ENCODE data around the gene CGN. TPM values are rescaled to one million over a fixed set of nuclear protein-coding genes. Genes with fewer than 3 reads are reported as not detected.
"Not testable (repeated sequence)": the region's sequence is repeated elsewhere in the genome, so short reads cannot be mapped to it uniquely, and the experiment has no call there.

Gene CGN
- total RNA-seq, 2 donors from 2014 or later = 0.60 to 0.75 TPM

DNA sequence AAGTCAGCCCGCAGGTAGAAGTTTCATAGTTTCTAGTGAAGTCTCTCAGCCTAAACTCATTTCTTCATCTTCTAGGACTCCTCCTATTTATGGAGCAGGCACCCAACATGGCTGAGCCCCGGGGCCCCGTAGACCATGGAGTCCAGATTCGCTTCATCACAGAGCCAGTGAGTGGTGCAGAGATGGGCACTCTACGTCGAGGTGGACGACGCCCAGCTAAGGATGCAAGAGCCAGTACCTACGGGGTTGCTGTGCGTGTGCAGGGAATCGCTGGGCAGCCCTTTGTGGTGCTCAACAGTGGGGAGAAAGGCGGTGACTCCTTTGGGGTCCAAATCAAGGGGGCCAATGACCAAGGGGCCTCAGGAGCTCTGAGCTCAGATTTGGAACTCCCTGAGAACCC is 7.2 kb downstream of the CGN start:
- Mint-ChIP-seq H3K4me1 (peaks cover 6% of the 10 kb centered on the region), H3K27me3 (no peaks in the 10 kb centered on the region), H3K4me3 (no peak overlapping the region), H3K36me3 (ENCODE audit: low read depth) (no peaks in the 10 kb centered on the region), H3K27ac (no peak overlapping the region)
- ATAC-seq (no peak), DNase-seq (no peak)
- no peaks in the 10 kb centered on the region for H3K9me3 ChIP-seq (ENCODE audit: control insufficient read depth, low read length, poor library complexity, severe bottlenecking)

DNA sequence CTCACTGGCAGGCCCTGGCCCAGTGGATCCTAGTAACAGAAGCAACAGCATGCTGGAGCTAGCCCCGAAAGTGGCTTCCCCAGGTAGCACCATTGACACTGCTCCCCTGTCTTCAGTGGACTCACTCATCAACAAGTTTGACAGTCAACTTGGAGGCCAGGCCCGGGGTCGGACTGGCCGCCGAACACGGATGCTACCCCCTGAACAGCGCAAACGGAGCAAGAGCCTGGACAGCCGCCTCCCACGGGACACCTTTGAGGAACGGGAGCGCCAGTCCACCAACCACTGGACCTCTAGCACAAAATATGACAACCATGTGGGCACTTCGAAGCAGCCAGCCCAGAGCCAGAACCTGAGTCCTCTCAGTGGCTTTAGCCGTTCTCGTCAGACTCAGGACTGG is 7.7 kb downstream of the CGN start:
- Mint-ChIP-seq H3K4me3 (no peak overlapping the region), H3K27me3 (no peaks in the 10 kb centered on the region), H3K27ac (no peak overlapping the region), H3K4me1 (peaks cover 2% of the 10 kb centered on the region), H3K36me3 (ENCODE audit: low read depth) (peaks cover 2% of the 10 kb centered on the region)
- ATAC-seq (no peak), DNase-seq (no peak)
- H3K9me3 ChIP-seq (ENCODE audit: control insufficient read depth, low read length, poor library complexity, severe bottlenecking) = no peaks in the 10 kb centered on the region

DNA sequence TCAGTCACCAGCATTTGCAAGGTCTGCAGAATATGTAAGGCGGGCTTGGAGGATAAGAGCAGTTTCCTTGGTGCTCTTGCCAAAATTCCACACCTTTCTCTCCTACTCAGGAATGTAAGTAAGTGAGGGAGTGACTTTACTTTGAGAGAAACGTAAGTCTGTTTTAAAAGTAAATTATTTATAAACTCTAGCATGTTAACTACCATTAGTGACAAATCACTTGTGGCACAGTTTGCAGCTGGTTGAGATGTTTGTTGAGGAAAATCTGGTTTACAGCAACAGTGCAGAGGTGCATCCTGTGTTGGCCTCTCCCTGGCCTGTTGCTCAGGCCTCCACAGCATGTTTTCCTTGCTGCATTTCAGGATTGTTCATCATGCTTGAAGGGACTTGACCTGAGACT is 8.5 kb downstream of the CGN start:
- Mint-ChIP-seq H3K4me3 (no peak overlapping the region), H3K36me3 (ENCODE audit: low read depth) (peaks cover 2% of the 10 kb centered on the region), H3K27me3 (no peaks in the 10 kb centered on the region), H3K27ac (peak overlapping the region; percentile 71), H3K4me1 (no peaks in the 10 kb centered on the region)
- no peak for ATAC-seq
- H3K9me3 ChIP-seq (ENCODE audit: control insufficient read depth, low read length, poor library complexity, severe bottlenecking) = no peaks in the 10 kb centered on the region
- DNase-seq = no peak

DNA sequence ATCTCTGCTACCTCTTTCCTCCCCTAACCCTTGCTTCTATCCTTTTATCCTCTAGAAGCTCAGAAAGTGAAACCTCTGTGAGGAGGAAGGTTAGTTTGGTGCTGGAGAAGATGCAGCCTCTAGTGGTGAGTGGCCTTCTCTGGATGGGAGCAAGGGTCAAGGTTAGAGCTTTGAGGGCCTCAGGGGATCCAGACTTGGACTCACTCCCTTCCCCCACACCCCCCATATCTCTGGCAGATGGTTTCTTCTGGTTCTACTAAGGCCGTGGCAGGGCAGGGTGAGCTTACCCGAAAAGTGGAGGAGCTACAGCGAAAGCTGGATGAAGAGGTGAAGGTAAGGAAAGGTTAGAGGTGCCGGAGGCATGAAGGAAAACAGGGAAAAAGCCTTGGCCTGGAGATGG is 9.2 kb downstream of the CGN start:
- peak overlapping the region; percentile 71 for H3K27ac Mint-ChIP-seq
- ATAC-seq = no peak

DNA sequence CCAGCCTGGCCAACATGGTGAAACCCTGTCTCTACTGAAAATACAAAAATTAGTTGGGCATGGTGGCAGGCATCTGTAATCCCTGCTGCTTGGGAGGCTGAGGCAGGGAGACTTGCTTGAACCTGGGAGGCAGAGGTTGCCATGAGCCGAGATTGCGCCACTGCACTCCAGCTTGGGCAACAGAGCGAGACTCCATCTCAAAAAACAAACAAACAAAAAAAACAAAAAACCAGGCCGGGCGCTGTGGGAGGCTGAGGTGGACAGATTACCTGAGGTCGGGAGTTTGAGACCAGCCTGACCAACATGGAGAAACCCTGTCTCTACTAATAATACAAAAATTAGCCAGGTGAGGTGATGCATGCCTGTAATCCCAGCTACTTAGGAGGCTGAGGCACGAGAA is 11.2 kb downstream of the CGN start:
- not testable (repeated sequence) for ATAC-seq; H3K36me3 Mint-ChIP-seq (ENCODE audit: low read depth); DNase-seq; H3K9me3 ChIP-seq (ENCODE audit: control insufficient read depth, low read length, poor library complexity, severe bottlenecking); H3K27ac Mint-ChIP-seq; H3K4me3 Mint-ChIP-seq; H3K4me1 Mint-ChIP-seq; H3K27me3 Mint-ChIP-seq

More for the DNA sequence above, 9.2 kb downstream of the CGN start:
- peaks cover 2% of the 10 kb centered on the region for H3K36me3 Mint-ChIP-seq (ENCODE audit: low read depth)
- H3K27me3 Mint-ChIP-seq = no peaks in the 10 kb centered on the region
- H3K4me3 Mint-ChIP-seq = no peak overlapping the region
- H3K4me1 Mint-ChIP-seq = no peaks in the 10 kb centered on the region
- no peaks in the 10 kb centered on the region for H3K9me3 ChIP-seq (ENCODE audit: control insufficient read depth, low read length, poor library complexity, severe bottlenecking)
- no peak for DNase-seq

DNA sequence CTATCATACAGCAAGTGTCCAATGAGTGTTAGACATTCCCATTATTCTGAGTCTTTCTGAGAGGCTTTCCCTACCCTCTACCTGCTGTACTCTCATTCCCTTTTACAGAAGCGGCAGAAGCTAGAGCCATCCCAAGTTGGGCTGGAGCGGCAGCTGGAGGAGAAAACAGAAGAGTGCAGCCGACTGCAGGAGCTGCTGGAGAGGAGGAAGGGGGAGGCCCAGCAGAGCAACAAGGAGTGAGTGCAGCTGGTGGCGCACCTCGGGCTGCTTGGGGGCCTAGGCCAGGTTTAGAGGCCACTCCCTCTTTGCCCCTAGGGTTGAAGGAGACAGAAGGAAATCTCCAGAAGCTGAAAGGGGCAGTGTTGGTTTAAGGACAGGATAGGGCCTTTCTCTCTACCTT is 12.1 kb downstream of the CGN start:
- peaks cover 2% of the 10 kb centered on the region for H3K4me1 Mint-ChIP-seq
- peaks cover 2% of the 10 kb centered on the region for H3K36me3 Mint-ChIP-seq (ENCODE audit: low read depth)
- DNase-seq = no peak
- no peak overlapping the region for H3K4me3 Mint-ChIP-seq
- no peak for ATAC-seq
- H3K27me3 Mint-ChIP-seq = no peaks in the 10 kb centered on the region
- no peaks in the 10 kb centered on the region for H3K9me3 ChIP-seq (ENCODE audit: control insufficient read depth, low read length, poor library complexity, severe bottlenecking)
- H3K27ac Mint-ChIP-seq = no peak overlapping the region

DNA sequence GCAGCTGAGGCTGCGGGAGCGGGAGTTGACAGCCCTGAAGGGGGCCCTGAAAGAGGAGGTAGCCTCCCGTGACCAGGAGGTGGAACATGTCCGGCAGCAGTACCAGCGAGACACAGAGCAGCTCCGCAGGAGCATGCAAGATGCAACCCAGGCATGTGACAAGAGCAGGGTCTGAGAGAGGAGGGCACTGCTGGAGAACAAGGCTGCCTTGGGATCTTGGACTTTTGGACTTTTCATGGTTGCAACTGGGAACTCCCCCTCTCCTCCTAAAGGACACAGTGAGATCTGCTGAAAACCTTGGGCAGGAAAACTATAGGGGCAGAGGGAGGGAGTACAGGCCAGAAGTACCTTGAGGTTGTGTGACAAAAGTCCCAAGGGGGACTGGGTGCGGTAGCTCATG is 13.5 kb downstream of the CGN start:
- Mint-ChIP-seq H3K4me1 (peaks cover 2% of the 10 kb centered on the region), H3K27ac (no peak overlapping the region), H3K4me3 (no peak overlapping the region), H3K36me3 (ENCODE audit: low read depth) (peaks cover 2% of the 10 kb centered on the region), H3K27me3 (peaks cover 7% of the 10 kb centered on the region)
- ATAC-seq (no peak), DNase-seq (no peak)
- no peaks in the 10 kb centered on the region for H3K9me3 ChIP-seq (ENCODE audit: control insufficient read depth, low read length, poor library complexity, severe bottlenecking)

DNA sequence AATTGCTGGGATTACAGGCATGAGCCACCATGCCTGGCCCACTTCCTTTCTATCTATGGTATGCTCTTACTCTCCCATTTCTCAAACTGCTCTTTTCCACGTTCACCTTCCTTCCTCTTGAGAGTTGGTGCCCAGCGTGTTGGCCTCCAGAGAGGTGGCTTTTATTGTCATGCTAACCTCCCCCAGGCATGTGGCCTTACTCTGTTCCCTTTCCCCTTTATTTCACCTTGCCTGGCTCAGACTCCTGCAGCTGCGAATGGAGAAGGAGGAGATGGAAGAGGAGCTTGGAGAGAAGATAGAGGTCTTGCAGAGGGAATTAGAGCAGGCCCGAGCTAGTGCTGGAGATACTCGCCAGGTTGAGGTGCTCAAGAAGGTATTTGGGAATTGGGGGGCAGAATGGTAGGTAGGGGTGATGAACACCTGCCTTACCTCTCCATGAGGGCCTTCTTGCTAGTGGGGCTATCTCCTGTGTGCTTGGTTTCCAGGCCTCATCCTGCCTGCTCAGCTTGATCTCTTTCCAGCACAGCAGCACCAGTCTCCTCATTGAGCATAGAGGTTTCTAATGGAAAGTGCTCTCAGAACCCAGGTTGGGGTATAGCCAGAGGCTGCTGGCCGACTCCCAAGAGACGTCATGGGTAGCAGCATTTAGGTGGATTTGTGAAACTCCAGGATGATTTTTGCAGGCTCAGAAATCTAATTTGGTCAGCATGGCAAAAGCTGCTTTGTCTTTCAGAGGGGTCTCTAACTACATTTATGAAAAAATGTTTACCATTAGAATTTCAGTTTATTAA is 15.7 kb downstream of the CGN start:
- peak overlapping the region; percentile 60 for H3K4me3 Mint-ChIP-seq
- H3K27me3 Mint-ChIP-seq = peaks cover 13% of the 10 kb centered on the region
- peaks cover 2% of the 10 kb centered on the region for H3K36me3 Mint-ChIP-seq (ENCODE audit: low read depth)
- DNase-seq (no peak), ATAC-seq (no peak)
- peaks cover 2% of the 10 kb centered on the region for H3K4me1 Mint-ChIP-seq
- H3K27ac Mint-ChIP-seq = no peak overlapping the region
- no peaks in the 10 kb centered on the region for H3K9me3 ChIP-seq (ENCODE audit: control insufficient read depth, low read length, poor library complexity, severe bottlenecking)

DNA sequence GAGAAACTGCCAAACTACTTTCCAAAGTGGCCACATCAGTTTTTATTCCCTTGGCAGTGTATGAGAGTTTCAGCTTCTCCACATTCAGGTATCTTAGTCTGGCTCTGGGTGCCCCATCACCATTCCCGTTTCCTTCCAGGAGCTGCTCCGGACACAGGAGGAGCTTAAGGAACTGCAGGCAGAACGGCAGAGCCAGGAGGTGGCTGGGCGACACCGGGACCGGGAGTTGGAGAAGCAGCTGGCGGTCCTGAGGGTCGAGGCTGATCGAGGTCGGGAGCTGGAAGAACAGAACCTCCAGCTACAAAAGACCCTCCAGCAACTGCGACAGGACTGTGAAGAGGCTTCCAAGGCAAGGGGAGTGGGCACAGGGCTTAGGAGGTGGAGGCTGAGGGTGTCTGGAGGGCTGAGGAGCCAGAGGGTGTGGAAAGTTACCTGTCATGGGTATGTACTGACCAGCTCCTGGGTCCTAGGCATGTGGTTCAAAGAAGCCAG is 18.1 kb downstream of the CGN start:
- Mint-ChIP-seq H3K27ac (no peak overlapping the region), H3K27me3 (peaks cover 13% of the 10 kb centered on the region), H3K36me3 (ENCODE audit: low read depth) (no peaks in the 10 kb centered on the region), H3K4me3 (no peak overlapping the region), H3K4me1 (peaks cover 2% of the 10 kb centered on the region)
- DNase-seq (no peak), ATAC-seq (no peak)
- no peaks in the 10 kb centered on the region for H3K9me3 ChIP-seq (ENCODE audit: control insufficient read depth, low read length, poor library complexity, severe bottlenecking)

DNA sequence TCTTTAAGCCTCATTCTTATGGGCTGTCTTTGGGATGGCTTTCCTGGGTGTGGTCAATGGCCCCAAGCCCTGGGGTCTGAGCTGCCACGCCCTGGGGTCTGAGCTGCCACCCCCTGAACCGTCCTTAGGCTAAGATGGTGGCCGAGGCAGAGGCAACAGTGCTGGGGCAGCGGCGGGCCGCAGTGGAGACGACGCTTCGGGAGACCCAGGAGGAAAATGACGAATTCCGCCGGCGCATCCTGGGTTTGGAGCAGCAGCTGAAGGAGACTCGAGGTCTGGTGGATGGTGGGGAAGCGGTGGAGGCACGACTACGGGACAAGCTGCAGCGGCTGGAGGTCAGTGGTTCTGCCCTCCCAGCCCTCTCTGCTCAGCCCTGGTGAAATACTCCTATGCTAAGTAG is 18.6 kb downstream of the CGN start:
- ATAC-seq = no peak
- DNase-seq = no peak
- Mint-ChIP-seq H3K27ac (no peak overlapping the region), H3K4me1 (peaks cover 5% of the 10 kb centered on the region), H3K36me3 (ENCODE audit: low read depth) (no peaks in the 10 kb centered on the region), H3K4me3 (no peak overlapping the region), H3K27me3 (peaks cover 13% of the 10 kb centered on the region)
- no peaks in the 10 kb centered on the region for H3K9me3 ChIP-seq (ENCODE audit: control insufficient read depth, low read length, poor library complexity, severe bottlenecking)

DNA sequence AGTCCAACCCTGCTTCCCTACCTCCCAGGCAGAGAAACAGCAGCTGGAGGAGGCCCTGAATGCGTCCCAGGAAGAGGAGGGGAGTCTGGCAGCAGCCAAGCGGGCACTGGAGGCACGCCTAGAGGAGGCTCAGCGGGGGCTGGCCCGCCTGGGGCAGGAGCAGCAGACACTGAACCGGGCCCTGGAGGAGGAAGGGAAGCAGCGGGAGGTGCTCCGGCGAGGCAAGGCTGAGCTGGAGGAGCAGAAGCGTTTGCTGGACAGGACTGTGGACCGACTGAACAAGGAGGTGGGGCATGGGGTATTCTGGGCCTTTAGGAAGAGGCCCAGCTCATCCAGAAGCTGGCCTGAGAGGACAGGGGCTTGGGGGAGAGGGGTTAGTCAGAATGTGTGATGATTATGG is 19.3 kb downstream of the CGN start:
- ATAC-seq (no peak), DNase-seq (no peak)
- H3K27me3 Mint-ChIP-seq = peaks cover 13% of the 10 kb centered on the region
- H3K27ac Mint-ChIP-seq = no peak overlapping the region
- H3K36me3 Mint-ChIP-seq (ENCODE audit: low read depth) = no peaks in the 10 kb centered on the region
- no peak overlapping the region for H3K4me3 Mint-ChIP-seq
- H3K4me1 Mint-ChIP-seq = peaks cover 5% of the 10 kb centered on the region
- H3K9me3 ChIP-seq (ENCODE audit: control insufficient read depth, low read length, poor library complexity, severe bottlenecking) = no peaks in the 10 kb centered on the region

DNA sequence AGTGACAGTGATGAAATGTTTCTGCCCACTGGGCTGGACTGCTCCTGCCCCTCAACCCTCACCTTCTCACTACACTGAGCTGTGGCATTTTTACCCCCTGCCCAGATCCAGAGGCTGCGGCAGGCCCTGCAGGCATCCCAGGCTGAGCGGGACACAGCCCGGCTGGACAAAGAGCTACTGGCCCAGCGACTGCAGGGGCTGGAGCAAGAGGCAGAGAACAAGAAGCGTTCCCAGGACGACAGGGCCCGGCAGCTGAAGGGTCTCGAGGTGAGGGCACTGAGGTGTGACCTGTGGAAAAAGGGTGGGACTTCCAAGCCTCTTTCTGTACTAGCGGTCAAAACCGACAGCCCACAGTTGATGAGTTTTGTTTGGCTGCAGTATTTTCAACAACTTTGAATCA is 22.7 kb downstream of the CGN start:
- Mint-ChIP-seq H3K27me3 (peaks cover 13% of the 10 kb centered on the region), H3K4me1 (peaks cover 4% of the 10 kb centered on the region), H3K4me3 (no peak overlapping the region), H3K27ac (no peak overlapping the region), H3K36me3 (ENCODE audit: low read depth) (no peaks in the 10 kb centered on the region)
- no peak for ATAC-seq
- DNase-seq = no peak
- no peaks in the 10 kb centered on the region for H3K9me3 ChIP-seq (ENCODE audit: control insufficient read depth, low read length, poor library complexity, severe bottlenecking)

DNA sequence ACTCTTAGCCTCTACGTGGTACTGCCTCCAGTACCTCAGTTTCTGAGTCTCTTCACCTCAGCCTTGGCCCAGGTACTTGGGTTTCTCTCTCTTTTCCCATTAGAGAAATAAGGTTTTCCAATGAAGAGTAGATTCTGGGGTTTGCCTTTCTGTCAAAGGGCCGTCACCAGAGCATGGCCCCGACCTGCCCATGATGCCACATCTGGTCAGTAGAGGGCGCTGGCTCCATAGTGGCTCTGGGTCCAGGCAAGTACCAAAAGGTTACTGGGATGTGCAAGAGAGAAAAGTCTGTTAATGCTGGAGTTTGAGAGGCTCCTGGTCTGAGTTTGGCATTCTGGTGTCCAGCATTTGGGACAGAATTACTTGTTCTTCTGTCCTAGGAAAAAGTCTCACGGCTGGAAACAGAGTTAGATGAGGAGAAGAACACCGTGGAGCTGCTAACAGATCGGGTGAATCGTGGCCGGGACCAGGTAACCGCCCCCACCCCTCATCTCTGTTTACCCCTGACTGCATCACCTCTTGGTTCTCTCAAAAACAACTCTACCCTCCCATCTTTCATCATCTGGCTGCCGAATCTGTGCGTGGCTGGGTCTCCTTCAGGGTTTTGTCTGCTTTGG is 23.6 kb downstream of the CGN start:
- Mint-ChIP-seq H3K36me3 (ENCODE audit: low read depth) (no peaks in the 10 kb centered on the region), H3K27ac (no peak overlapping the region), H3K4me3 (no peak overlapping the region), H3K27me3 (peaks cover 6% of the 10 kb centered on the region), H3K4me1 (peaks cover 7% of the 10 kb centered on the region)
- DNase-seq (peak; percentile 54 to 82 (median 55)), ATAC-seq (peak; percentile 90)
- H3K9me3 ChIP-seq (ENCODE audit: control insufficient read depth, low read length, poor library complexity, severe bottlenecking) = no peaks in the 10 kb centered on the region

All from T-helper 17 cell (primary cell).